DOHH2 (cell line): ENCODE results near the gene SFR1.

Source experiments
- H3F3A ChIP-seq: fragments of 200-600 bp; sonication (generic), shearing (Covaris generic); 2 replicates; pipeline ENCODE4 v1.6.0; 2016; ENCODE audit warnings: antibody characterized with exemption, mild to moderate bottlenecking; ENCODE audit not compliant: control insufficient read depth, insufficient read depth
- H3K27ac ChIP-seq: fragments of 200-600 bp; sonication (generic); 2 replicates; pipeline ENCODE4 v1.5.1; 2014; ENCODE audit warnings: low read depth, mild to moderate bottlenecking, low read length, moderate library complexity
- H3K27me3 ChIP-seq: fragments of 200-600 bp; sonication (generic); 2 replicates; pipeline ENCODE4 v1.6.1; 2014; ENCODE audit warnings: mild to moderate bottlenecking, low read length, mixed read lengths; ENCODE audit not compliant: control insufficient read depth
- H3K36me3 ChIP-seq: fragments of 200-600 bp; sonication (generic); 2 replicates; pipeline ENCODE4 v1.6.1; 2014; ENCODE audit warnings: mild to moderate bottlenecking, low read length, moderate library complexity, mixed read lengths; ENCODE audit not compliant: control insufficient read depth
- H3K4me1 ChIP-seq: fragments of 200-600 bp; sonication (generic); 2 replicates; pipeline ENCODE4 v1.6.1; 2014; ENCODE audit warnings: mild to moderate bottlenecking, low read length, mixed read lengths; ENCODE audit not compliant: control insufficient read depth
- H3K4me2 ChIP-seq: fragments of 200-600 bp; sonication (generic); 2 replicates; pipeline ENCODE4 v1.6.0; 2014; ENCODE audit warnings: mild to moderate bottlenecking, low read length, moderate library complexity
- H3K4me3 ChIP-seq: fragments of 200-600 bp; sonication (generic); 2 replicates; pipeline ENCODE4 v1.5.1; 2014; ENCODE audit warnings: mild to moderate bottlenecking, low read length, mixed read lengths
- H3K79me2 ChIP-seq: fragments of 200-600 bp; sonication (generic); 2 replicates; pipeline ENCODE4 v1.6.1; 2014; ENCODE audit warnings: mild to moderate bottlenecking, low read length, mixed read lengths; ENCODE audit not compliant: control insufficient read depth
- H3K9me2 ChIP-seq: fragments of 200-600 bp; sonication (generic); replicated peaks from 2 replicates; pipeline ENCODE4 v1.6.1; 2014; ENCODE audit warnings: mild to moderate bottlenecking, low read length, mixed read lengths; ENCODE audit not compliant: control insufficient read depth
- H3K9me3 ChIP-seq: fragments of 200-600 bp; sonication (generic); 2 replicates; pipeline ENCODE4 v1.6.1; 2014; ENCODE audit warnings: antibody characterized with exemption, low read length, mixed read lengths; ENCODE audit not compliant: control insufficient read depth, insufficient read depth
- H4K20me1 ChIP-seq: fragments of 200-600 bp; sonication (generic); 2 replicates; pipeline ENCODE4 v1.6.0; 2014; ENCODE audit warnings: low read depth, mild to moderate bottlenecking, antibody characterized with exemption, low read length, moderate library complexity; ENCODE audit not compliant: control insufficient read depth, insufficient read depth
- EZH2phosphoT487 ChIP-seq: fragments of 200-600 bp; sonication (generic); IDR thresholded peaks from 2 replicates; pipeline ENCODE4 v1.6.1; 2017; ENCODE audit warnings: borderline replicate concordance, mild to moderate bottlenecking, antibody characterized with exemption, low read length, moderate library complexity, mixed read lengths
- TF ChIP-seq, protein P1 (sequence below): fragments of 200-600 bp; sonication (generic); IDR thresholded peaks from one replicate; pipeline ENCODE4 v1.5.1; 2014; ENCODE audit warnings: antibody characterized with exemption, mild to moderate bottlenecking, low read depth, low read length; ENCODE audit not compliant: poor library complexity, severe bottlenecking

SFR1 gene

DNA sequence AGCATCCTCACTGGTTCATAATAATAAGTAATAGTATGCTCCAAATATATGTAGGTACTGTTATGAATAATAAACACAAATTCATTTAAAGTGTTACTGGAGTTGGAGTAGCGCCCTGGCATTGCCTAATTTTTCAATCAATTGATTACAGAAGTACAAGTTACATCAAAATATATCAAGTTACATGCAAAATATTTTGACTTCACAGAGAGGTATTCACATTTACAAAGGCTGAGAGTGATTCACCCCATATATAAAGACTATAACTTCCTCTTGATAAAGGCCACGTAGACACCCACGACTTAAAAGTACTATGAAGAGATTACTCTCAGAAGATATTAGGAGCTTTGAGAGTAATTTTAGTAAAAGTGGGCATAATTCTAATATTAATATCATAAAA lies 22.7 kb upstream of the SFR1 start:
- Histone ChIP-seq H3K4me2 (no peak overlapping the region), H3F3A (no peaks in the 10 kb centered on the region), H3K27me3 (peaks cover 22% of the 10 kb centered on the region; the same call in 1 of the 2 replicates), H3K9me2 (no peaks in the 10 kb centered on the region), H3K36me3 (no peaks in the 10 kb centered on the region), H3K4me1 (no peaks in the 10 kb centered on the region), H3K9me3 (no peaks in the 10 kb centered on the region), H3K27ac (no peak overlapping the region), H3K4me3 (no peak overlapping the region), H4K20me1 (no peaks in the 10 kb centered on the region), H3K79me2 (no peaks in the 10 kb centered on the region)
- TF ChIP-seq EZH2phosphoT487: no peak
- TF ChIP-seq, protein P1, sequence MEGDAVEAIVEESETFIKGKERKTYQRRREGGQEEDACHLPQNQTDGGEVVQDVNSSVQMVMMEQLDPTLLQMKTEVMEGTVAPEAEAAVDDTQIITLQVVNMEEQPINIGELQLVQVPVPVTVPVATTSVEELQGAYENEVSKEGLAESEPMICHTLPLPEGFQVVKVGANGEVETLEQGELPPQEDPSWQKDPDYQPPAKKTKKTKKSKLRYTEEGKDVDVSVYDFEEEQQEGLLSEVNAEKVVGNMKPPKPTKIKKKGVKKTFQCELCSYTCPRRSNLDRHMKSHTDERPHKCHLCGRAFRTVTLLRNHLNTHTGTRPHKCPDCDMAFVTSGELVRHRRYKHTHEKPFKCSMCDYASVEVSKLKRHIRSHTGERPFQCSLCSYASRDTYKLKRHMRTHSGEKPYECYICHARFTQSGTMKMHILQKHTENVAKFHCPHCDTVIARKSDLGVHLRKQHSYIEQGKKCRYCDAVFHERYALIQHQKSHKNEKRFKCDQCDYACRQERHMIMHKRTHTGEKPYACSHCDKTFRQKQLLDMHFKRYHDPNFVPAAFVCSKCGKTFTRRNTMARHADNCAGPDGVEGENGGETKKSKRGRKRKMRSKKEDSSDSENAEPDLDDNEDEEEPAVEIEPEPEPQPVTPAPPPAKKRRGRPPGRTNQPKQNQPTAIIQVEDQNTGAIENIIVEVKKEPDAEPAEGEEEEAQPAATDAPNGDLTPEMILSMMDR: no peak

DNA sequence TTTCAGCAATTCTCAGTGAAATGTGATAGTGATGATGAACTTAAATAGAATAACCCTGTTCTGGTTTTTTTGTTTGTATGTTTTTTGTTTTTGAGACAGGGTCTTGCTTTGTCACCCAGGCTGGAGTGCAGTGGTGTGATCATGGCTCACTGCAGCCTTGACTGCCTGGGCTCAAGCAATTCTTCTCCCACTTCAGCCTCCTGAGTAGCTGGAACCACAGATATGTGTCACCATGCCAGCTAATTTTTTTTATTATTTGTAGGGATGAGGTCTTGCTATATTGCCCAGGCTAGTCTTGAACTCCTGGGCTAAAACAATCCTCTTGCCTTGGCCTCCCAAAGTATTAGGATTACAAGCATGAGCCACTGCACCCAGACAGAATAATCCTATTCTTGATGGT lies 22.0 kb upstream of the SFR1 start:
- H3K4me3 ChIP-seq: no peak overlapping the region
- no peaks in the 10 kb centered on the region for H3K79me2 ChIP-seq
- no peaks in the 10 kb centered on the region for H3K9me3 ChIP-seq

DNA sequence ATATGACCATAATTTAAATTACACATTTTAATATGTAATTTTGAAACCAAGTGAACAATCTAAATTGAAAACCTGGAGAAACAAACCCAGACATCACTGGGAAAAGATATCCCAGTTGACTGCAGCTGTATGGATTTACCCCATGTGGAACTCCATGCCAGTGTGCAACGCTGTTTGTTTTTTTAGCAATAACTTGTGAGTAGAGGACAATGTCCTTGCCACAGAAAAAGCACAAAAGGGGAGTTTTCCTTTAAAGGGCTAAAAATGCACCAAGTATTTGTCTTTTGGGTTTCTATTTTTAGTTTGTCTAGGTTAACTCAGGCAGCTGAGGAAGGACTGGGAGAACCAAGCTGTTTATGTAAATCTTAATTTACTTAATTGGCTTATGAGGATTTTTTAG lies 21.2 kb upstream of the SFR1 start:
- Histone ChIP-seq H3K27me3 (peaks cover 22% of the 10 kb centered on the region; the same call in 1 of the 2 replicates), H3F3A (no peaks in the 10 kb centered on the region), H3K4me3 (no peak overlapping the region), H3K4me1 (no peaks in the 10 kb centered on the region), H3K36me3 (no peaks in the 10 kb centered on the region), H3K4me2 (no peak overlapping the region), H3K79me2 (no peaks in the 10 kb centered on the region), H3K9me3 (no peaks in the 10 kb centered on the region), H4K20me1 (no peaks in the 10 kb centered on the region), H3K9me2 (no peaks in the 10 kb centered on the region), H3K27ac (no peak overlapping the region)
- no peak for TF ChIP-seq EZH2phosphoT487
- TF ChIP-seq, protein P1: no peak

More for the DNA sequence above, 22.0 kb upstream of the SFR1 start:
- Histone ChIP-seq H3K36me3 (no peaks in the 10 kb centered on the region), H3K4me1 (no peaks in the 10 kb centered on the region), H4K20me1 (no peaks in the 10 kb centered on the region), H3K27me3 (peaks cover 22% of the 10 kb centered on the region; the same call in 1 of the 2 replicates), H3K4me2 (no peak overlapping the region), H3F3A (no peaks in the 10 kb centered on the region), H3K9me2 (no peaks in the 10 kb centered on the region), H3K27ac (no peak overlapping the region)
- TF ChIP-seq, protein P1: no peak
- no peak for TF ChIP-seq EZH2phosphoT487
